CD4-positive, alpha-beta T cell (primary cell): ENCODE measurements around the gene FRRS1L. TPM values are rescaled to one million over a fixed set of nuclear protein-coding genes. Genes with fewer than 3 reads are reported as not detected.

Source experiments
- ATAC-seq: fragments of 200-7000 bp; cut with Tn5 transposase; one replicate; pipeline ENCODE4 v1.10.0; 2022; ENCODE audit warnings: mild to moderate bottlenecking; ENCODE audit not compliant: poor library complexity
- CTCF ChIA-PET: fragments of 350-600 bp; sonication (Branson Sonifier 250); formaldehyde crosslinking; loops from one replicate; lab custom pipeline; 2021; ENCODE audit warnings: antibody characterized with exemption, inconsistent platforms; lab: Charles Lee
- POLR2A ChIA-PET: fragments of 350-600 bp; sonication (Branson Sonifier 250); formaldehyde crosslinking; loops from one replicate; lab custom pipeline; 2021; ENCODE audit warnings: antibody characterized with exemption, inconsistent platforms; lab: Charles Lee
- DNase-seq, 14 experiments: peaks; one replicate each; pipeline ENCODE4 v3.0.0-alpha.2; 2013 to 2020; ENCODE audit warnings: mixed read lengths in 2 of 14
- H3K27ac ChIP-seq, 2 donors: one replicate each; pipeline versions ENCODE4 v1.5.1 to v1.7.0; 2013; ENCODE audit warnings: low read length in 2 of 2, low read depth in 1 of 2, mild to moderate bottlenecking in 1 of 2
- H3K27me3 ChIP-seq, 2 experiments: 1 replicate in 1 of 2; 2 replicates in 1 of 2; pipeline versions ENCODE4 v1.6.1 to v1.7.0; 2013; ENCODE audit warnings: low read length in 2 of 2, control low read depth in 1 of 2, mild to moderate bottlenecking in 1 of 2, moderate library complexity in 1 of 2; ENCODE audit not compliant: insufficient read depth in 2 of 2, control insufficient read depth in 1 of 2
- H3K36me3 ChIP-seq: one replicate; pipeline ENCODE4 v1.6.1; 2013; ENCODE audit warnings: low read length, control low read depth; ENCODE audit not compliant: insufficient read depth
- H3K4me1 ChIP-seq: one replicate; pipeline ENCODE4 v1.6.1; 2013; ENCODE audit warnings: low read length, control low read depth; ENCODE audit not compliant: insufficient read depth
- H3K4me3 ChIP-seq: one replicate; pipeline ENCODE4 v1.5.1; 2013; ENCODE audit warnings: mild to moderate bottlenecking, low read length, moderate library complexity
- H3K9me3 ChIP-seq, 2 experiments: 1 replicate in 1 of 2; 2 replicates in 1 of 2; pipeline versions ENCODE4 v1.6.1 to v1.7.0; 2013; ENCODE audit warnings: low read length in 2 of 2, mild to moderate bottlenecking in 2 of 2, control low read depth in 1 of 2, moderate library complexity in 1 of 2; ENCODE audit not compliant: control insufficient read depth in 1 of 2, insufficient read depth in 1 of 2
- H3K27ac Mint-ChIP-seq: one replicate; pipeline ENCODE4 v1.8.0; 2020; ENCODE audit warnings: mixed read lengths
- H3K27me3 Mint-ChIP-seq: one replicate; pipeline ENCODE4 v1.8.0; 2021; ENCODE audit warnings: mixed read lengths
- H3K36me3 Mint-ChIP-seq: one replicate; pipeline ENCODE4 v1.8.0; 2021; ENCODE audit warnings: low read depth, mixed read lengths
- H3K4me1 Mint-ChIP-seq: one replicate; pipeline ENCODE4 v1.8.0; 2021; ENCODE audit warnings: low read depth, mixed read lengths
- H3K4me3 Mint-ChIP-seq: one replicate; pipeline ENCODE4 v1.8.0; 2020; ENCODE audit warnings: mild to moderate bottlenecking, mixed read lengths
- H3K9me3 Mint-ChIP-seq: one replicate; pipeline ENCODE4 v1.8.0; 2020; ENCODE audit warnings: mixed read lengths
- intact Hi-C, 2 experiments: fragments of 100-400 bp; cut with DNase I in 1 of 2; cut with micrococcal nuclease in 1 of 2; formaldehyde crosslinking; loops; one replicate each; pipeline versions ENCODE4 v1.15.1 to v1.9.0; 2023 to 2025; cut with DNase I, micrococcal nuclease
- total RNA-seq, 174 experiments: library from RNA in 2 of 174; stranded (reverse) in 2 of 174; gene quantifications; one replicate each; pipeline ENCODE4 v1.2.3 and lab custom pipeline; 2021 to 2026
- TF ChIP-seq, protein P1 (sequence below): fragments of 200-600 bp; IDR thresholded peaks from one replicate; pipeline ENCODE4 v1.8.0; 2022; ENCODE audit warnings: antibody characterized with exemption, mild to moderate bottlenecking

Gene FRRS1L
- total RNA-seq, 2 experiments from 2014 or later = not detected

DNA sequence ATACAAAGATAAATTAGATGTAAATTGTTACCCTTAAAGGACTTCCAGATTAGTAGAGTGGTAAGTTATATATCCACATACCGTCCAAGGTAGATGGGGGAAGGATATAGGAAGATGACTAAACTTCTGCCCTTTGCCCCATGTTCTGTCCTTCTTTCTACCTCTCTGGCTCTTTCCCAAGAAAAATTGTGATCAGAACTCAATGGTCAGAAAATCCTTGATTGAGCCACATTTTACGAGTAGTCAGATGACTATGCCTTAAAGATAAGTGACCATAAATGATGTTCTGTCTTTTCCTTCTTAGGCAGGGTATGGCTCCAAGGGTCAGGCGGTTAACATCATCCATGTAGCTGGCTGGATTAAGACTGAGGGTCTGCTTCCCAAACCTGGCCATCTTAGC is 4.4 kb downstream of the FRRS1L start:
- ChIA-PET POLR2A (no interaction called here), CTCF (interaction anchor here (1.1 kb wide), 1 partner anchor 15 kb away, joined by 3 read pairs; no protein-coding TSS in a partner anchor)
- H3K4me3 Mint-ChIP-seq = no peak overlapping the region
- peaks cover 4% of the 10 kb centered on the region for H3K9me3 Mint-ChIP-seq
- H3K36me3 Mint-ChIP-seq = no peaks in the 10 kb centered on the region
- TF ChIP-seq, protein P1, sequence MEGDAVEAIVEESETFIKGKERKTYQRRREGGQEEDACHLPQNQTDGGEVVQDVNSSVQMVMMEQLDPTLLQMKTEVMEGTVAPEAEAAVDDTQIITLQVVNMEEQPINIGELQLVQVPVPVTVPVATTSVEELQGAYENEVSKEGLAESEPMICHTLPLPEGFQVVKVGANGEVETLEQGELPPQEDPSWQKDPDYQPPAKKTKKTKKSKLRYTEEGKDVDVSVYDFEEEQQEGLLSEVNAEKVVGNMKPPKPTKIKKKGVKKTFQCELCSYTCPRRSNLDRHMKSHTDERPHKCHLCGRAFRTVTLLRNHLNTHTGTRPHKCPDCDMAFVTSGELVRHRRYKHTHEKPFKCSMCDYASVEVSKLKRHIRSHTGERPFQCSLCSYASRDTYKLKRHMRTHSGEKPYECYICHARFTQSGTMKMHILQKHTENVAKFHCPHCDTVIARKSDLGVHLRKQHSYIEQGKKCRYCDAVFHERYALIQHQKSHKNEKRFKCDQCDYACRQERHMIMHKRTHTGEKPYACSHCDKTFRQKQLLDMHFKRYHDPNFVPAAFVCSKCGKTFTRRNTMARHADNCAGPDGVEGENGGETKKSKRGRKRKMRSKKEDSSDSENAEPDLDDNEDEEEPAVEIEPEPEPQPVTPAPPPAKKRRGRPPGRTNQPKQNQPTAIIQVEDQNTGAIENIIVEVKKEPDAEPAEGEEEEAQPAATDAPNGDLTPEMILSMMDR = no peak
- Histone ChIP-seq H3K27ac (no peak overlapping the region), H3K4me3 (no peak overlapping the region), H3K9me3 (peaks cover 0 to 6% of the 10 kb centered on the region in 2 experiments), H3K4me1 (no peaks in the 10 kb centered on the region), H3K27me3 (peaks cover 17 to 30% of the 10 kb centered on the region in 2 experiments), H3K36me3 (no peaks in the 10 kb centered on the region)
- peaks cover 4% of the 10 kb centered on the region for H3K4me1 Mint-ChIP-seq
- H3K27ac Mint-ChIP-seq = no peak overlapping the region
- intact Hi-C loops = no loop called here
- ATAC-seq = no peak
- DNase-seq = no peak
- H3K27me3 Mint-ChIP-seq = peaks cover 50% of the 10 kb centered on the region

DNA sequence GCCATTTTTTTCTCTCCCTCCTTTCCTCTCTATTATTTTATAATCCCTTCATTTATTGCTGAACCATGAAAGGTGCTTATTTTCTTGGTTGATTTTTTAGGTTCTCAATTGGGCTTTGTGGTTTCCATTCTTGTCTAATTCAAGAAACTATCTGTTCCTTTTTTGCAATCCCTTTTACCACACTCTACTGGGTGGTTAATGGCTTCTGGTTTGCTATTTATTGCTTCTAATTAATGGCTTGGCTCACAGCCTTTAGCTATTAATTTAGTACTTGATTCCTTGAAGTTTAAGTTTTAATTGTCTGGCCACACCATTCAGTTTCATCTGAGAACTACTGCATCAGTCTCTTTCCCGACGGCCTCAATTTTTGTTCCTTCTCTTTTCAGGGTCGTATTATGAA is 5.6 kb downstream of the FRRS1L start:
- Histone ChIP-seq H3K9me3 (peaks cover 0 to 5% of the 10 kb centered on the region in 2 experiments), H3K27ac (no peak overlapping the region), H3K4me3 (no peak overlapping the region), H3K27me3 (peaks cover 11 to 24% of the 10 kb centered on the region in 2 experiments), H3K36me3 (no peaks in the 10 kb centered on the region), H3K4me1 (no peaks in the 10 kb centered on the region)
- ChIA-PET POLR2A (no interaction called here), CTCF (no interaction called here)
- intact Hi-C loops = no loop called here
- no peaks in the 10 kb centered on the region for H3K36me3 Mint-ChIP-seq
- no peaks in the 10 kb centered on the region for H3K4me1 Mint-ChIP-seq
- DNase-seq (no peak), ATAC-seq (no peak)
- peaks cover 44% of the 10 kb centered on the region for H3K27me3 Mint-ChIP-seq
- H3K27ac Mint-ChIP-seq = no peak overlapping the region
- H3K9me3 Mint-ChIP-seq = peaks cover 4% of the 10 kb centered on the region
- no peak overlapping the region for H3K4me3 Mint-ChIP-seq
- TF ChIP-seq, protein P1 = no peak

DNA sequence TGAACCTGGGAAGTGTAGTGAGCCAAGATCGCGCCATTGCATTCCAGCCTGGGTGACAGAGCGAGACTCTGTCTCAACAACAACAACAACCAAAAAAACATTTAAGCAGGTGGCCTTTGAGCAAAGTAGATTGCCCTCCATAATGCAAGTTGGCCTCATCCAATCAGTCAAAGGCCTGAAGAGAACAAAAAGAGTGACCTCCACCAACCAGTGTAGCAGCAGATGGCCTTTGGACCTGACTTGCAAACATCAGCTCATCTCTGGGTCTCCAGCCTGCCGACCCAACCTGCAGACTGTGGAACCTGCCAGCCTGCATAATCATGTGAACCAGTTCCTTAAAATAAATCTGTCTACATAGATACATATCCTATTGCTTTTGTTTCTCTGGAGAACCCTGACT is 7.5 kb downstream of the FRRS1L start:
- Mint-ChIP-seq H3K4me3 (no peak overlapping the region), H3K36me3 (no peaks in the 10 kb centered on the region), H3K27ac (no peak overlapping the region), H3K9me3 (peaks cover 4% of the 10 kb centered on the region), H3K4me1 (no peaks in the 10 kb centered on the region), H3K27me3 (peaks cover 25% of the 10 kb centered on the region)
- ChIA-PET POLR2A (no interaction called here), CTCF (no interaction called here)
- no peak overlapping the region for H3K27ac ChIP-seq
- no peaks in the 10 kb centered on the region for H3K36me3 ChIP-seq
- no peaks in the 10 kb centered on the region for H3K9me3 ChIP-seq
- H3K4me1 ChIP-seq = no peaks in the 10 kb centered on the region
- DNase-seq (no peak), ATAC-seq (no peak)
- H3K27me3 ChIP-seq = peaks cover 5% of the 10 kb centered on the region in 2 experiments
- intact Hi-C loops = no loop called here
- H3K4me3 ChIP-seq = no peak overlapping the region
- TF ChIP-seq, protein P1 = no peak
